ENCODE data around the gene GBGT1.

The GBGT1 gene

DNA sequence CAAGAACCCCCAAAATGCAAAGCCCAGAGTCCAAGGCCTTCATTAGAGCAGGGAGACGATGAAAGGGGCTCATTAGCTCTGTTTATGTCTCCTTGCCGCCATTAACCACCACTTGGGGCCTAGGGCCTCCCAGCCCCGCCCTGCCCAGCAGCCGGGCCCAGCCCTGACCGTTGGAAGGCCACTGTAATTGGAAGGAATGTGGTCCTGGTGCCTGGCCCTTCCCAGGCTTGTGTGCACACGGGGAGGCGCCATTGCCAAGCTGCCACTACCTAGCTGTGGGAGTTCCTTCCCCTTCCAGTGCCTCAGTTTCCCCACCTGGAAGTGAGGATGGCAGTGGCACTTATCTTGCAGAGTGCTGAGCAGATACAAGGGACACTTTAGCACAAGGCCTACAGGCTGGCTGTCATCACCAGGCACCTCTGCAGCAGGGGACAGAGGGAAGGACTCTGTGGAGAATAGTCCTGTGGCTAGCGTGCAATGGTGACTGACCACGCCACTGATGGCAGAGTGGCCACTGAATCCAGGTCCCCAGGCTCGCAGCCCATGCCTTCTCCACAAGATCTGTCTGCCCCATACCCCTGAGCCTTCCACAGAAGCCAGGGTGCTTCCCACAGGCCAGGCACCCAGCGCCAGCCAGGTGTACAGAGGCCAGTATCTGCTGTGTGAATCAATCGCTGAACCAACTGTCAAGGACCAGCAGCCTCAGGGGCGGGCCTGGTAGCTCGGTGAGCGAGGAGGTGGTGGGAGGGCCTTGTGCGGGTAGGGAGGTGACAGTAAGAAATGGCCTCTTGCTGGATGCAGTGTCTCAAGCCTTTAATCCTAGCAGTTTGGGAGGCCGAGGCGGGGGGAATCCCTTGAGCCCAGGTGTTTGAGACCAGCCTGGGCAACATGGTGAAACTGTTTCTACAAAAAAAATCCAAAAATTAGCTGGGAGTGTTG is 20.8 kb downstream of the GBGT1 start:
- no peak for DNase-seq

DNA sequence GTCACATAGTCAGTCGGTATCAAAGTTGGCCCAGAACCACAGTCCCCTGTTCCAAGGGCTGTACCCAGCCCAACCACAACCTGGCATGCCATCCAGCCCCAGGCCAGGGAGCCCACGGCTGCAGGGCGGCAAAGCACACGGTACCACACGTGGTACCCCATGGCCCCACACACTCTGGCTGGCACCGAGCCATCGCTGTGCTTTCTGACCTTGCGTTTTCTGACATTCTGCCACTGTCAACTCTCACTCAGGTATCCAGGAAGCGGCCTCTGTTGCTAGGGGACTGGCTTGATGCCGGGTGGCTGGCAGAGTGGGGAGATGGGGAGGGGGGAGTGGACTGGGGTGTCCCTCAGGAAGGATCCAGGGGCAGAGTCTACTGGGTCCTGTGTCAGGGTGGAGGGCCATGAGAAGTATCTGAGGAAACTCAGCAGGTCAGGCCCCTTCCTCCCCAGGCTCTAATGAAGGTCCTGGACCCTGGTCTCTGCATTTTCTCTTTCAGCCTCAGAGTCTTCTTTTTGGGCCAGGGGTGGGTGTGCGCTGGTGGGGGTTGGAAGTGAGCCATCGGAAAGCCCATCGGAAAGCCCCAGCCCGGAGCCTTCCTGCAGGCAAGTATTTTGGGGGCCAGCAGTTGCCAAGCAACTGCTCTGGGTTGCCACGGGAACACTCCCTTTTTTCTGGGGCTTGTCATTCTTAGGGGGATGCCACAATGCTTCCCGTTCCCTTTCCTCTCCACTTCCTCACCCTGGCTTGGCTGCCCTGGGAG is 21.7 kb downstream of the GBGT1 start:
- no peak for DNase-seq

DNA sequence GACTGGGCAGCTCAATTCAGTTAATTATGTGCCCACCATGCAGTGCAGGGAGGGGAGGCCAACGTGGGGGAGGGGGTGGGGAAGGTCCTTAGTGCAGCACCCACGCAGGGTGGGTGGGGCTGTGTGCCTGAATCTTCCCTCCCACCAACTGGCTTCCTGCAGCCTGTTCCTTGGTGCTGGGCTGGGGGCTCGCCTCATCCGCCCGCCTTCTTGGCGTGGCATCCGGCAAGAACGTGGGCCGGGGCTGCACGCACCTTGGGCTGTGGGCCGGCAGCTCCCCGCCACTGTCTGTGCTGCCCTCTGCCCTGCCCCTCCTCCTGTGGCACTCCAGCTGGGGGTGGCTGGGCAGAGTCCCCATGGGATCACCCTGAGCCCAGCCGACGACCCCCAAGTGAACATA is 23.1 kb downstream of the GBGT1 start:
- no peak for DNase-seq

- DNase-seq = no peak
Measured at GRCh38 chr9:133140174-133140505, 23.6 kb downstream of the GBGT1 start.

DNA sequence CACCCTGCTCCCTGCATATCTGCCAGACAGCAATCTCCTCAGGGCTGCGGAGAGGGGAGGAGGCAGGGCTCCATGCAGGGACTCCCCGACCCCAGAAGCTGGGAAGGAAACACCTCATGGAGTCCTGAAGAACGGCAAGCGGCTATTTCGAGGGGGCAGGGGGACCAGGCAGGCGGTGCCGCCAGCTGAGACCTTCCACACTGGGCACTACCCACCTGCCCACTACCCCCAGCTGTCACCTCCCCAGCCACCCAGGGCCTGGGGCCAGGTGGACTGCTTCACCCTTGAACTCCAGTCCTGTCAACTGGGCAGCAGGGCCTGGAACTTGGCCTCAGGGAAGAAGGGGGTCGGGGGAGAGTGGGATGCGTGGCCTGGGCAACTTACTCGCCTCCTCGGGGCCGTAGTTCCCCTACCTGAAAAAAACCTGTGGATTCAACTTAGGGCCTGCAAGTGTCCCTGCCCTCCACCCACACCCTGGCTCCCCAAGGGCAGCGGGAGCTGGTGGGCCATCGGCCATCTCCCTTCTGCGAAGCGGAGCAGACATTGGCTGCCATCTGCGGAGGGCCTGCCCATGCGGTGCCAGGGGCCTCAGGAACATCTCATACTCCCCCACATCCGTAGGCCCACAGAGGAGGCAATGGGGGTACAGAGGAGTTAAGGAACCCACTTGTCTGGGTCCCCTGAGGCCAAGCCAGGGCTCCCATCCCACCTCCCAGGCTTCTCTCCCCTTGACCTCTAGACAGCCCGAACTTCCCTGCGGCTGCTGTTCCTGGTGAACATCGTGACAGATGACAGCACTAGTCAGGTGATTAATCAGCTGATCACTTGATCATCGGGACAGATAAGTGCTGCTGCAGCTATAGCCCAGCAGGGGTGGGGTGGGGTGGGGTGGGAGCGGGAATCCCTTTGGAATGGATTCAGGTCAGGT is 24.2 kb downstream of the GBGT1 start:
- no peak for DNase-seq

DNA sequence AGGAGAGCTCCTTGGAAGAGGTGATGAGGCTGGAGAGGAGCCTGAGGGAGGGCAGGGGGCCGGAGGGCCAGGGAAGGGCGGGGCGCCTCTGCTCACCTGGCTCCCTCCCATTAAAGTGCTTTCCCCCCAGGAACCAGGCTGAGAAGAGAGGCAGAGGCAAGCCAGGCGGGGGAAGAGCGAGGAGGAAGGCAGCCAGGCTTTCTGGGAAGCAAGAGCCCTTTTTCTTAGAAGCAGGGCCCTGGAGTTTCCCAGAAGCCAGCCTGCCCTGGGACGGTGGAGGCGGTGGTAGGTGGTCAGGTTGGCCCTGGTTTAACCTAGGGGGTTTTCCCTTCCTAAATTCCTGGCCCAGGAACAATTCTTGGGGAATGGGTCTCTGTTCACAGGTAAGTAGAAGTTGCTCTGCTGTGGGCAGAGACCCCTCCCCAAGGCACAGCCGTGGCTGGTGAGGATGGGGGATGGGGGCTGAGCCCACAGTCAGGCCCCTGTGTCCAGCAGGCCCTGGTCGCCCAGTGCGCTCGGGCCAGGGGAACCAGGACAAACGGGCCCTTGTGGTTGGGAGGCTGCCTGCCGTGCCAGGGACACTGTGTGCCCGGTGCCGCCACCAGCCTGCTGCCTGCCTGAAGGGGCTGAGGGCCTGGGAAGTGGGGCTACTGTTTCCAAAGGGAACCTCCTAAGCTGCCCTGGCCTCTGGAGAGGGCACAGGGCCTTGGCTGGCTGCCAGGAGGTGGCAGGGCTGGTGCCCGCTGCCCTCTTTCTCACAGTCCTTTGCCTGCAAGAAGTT is 26.1 kb downstream of the GBGT1 start:
- DNase-seq = no peak

- no peak for DNase-seq
Measured at GRCh38 chr9:133135146-133135745, 28.5 kb downstream of the GBGT1 start.

DNA sequence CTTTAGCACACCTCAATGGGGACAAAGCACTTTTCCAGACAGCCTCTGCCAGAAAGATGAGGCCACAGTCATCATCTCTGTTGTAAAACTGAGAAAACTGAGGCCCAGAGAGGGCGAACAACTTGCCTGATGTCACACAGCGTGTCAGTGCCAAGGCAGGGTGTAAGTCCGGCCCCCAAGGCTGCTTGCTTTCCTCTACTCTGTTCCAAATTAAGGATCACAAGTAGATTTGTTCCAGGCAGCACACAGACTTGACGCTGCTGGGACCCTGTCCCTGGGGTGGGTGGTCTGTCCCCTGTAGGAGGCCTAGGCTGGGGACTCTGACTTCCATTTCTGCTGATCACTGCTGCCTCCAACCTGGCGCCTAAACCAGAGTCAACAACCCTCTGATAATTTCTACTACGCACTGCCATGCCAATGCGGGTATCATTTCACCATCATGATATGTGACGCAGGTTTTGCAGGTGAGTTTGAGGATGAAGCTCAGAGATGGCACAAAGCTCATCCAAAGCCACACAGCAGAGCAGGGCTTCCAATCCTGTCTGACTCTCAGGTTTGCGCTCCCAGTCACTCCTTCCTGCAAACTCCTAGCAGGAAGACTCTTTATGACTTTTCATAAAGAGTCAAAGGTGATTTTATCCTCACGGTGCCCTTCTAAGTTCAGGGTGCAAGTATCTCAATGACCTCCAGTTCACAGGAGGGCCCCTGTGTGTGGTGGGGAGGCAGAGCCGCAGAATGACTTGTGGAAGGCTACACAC is 29.1 kb downstream of the GBGT1 start:
- no peak for DNase-seq

DNA sequence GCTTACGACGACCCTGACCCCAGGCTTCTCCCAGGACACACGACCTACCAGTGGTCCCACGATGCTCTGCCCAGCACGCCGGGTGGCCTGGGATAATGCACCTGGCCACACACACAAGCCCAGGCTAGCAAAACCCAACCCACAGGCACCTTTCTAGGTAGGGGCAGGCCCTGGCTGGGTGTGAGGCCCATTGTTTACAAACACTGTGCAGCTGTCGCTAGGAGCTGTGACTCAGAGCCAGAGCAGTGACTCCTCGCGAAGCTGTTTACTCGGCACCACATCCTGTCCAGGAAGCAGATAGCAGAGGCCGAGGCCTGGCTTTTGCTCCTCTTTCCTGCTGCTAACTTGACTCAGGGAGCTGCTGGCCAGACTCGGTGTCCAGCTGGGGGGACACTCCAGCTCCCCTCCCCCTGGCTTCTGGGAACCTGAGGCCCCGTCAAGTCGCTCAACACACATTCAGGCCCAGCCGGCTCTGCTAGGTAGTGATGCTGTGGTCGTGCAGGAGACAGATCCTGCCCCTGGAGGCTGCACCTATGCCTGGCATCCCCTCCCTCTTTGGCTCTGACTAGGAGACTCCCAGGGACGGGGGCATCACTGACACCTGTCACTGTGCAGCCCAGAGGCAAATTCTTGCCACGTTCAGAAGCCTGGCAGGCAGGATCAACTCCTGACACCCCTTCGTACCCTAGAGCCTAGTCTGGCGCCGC is 29.9 kb downstream of the GBGT1 start:
- no peak for DNase-seq

DNA sequence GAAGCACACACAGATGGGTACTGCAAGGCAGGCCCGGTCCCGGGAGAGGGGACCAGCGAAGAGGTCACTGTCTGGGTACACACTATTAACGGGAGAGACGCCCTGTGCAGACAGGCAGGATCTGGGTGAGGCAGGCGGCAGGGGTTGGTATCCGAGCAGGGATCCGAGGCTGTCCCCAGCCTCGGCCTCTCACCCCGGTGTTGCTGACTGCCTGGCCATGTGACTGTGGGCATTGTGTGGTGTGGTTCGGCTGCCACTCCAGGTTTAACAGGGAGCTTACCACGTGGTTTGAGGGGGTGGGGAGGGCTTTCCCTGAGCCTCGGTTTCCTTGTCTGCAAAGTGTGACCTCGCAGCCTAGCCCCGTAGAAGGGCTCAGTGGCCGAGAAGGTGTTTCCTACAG is 31.5 kb downstream of the GBGT1 start:
- DNase-seq = no peak

- DNase-seq = no peak
Measured at GRCh38 chr9:133131506-133131905, 32.2 kb downstream of the GBGT1 start.

- no peak for DNase-seq
Measured at GRCh38 chr9:133130685-133131244, 32.9 kb downstream of the GBGT1 start.

DNA sequence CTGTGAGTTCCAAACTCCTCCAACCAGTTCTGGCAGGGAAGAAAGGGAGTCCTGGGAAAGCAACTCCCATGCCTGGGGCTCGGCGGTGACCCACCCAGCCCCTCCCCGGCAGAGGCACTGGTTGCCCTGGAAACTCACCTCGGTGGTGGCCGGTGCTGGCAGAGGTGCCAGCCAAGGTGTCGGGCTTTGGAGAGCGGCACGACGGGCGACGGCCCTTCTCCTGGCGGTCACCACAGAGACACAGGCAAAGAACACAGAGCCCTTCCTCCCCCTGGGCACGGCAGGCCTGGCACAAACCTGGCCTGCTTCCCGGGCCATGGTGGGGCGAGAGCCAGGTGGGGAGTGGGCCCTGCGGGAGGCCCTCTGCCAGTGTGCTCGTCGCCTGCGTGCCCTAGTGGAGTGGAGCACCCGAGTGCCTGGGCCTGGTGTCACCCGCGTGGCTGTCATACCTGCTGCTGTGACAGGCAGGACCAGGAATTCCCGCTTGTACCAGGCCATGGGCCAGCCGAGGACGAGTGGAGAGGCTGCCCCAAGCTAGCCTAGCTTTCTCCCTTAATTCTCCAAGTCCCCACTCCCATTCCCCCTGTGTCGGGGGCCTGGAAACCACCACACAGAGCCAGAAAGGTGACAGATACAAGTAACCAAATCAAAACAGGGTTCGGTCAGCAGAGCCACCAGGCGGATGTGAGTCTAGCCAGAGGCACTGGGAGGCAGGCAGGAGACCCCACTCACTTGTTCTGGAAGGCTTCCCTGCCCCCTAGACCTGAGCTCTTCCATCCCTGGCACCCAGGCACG is 34.5 kb downstream of the GBGT1 start:
- no peak for DNase-seq

GRCh38 chr9:133128152-133128551 is 35.6 kb downstream of the GBGT1 start:
- DNase-seq = no peak

DNA sequence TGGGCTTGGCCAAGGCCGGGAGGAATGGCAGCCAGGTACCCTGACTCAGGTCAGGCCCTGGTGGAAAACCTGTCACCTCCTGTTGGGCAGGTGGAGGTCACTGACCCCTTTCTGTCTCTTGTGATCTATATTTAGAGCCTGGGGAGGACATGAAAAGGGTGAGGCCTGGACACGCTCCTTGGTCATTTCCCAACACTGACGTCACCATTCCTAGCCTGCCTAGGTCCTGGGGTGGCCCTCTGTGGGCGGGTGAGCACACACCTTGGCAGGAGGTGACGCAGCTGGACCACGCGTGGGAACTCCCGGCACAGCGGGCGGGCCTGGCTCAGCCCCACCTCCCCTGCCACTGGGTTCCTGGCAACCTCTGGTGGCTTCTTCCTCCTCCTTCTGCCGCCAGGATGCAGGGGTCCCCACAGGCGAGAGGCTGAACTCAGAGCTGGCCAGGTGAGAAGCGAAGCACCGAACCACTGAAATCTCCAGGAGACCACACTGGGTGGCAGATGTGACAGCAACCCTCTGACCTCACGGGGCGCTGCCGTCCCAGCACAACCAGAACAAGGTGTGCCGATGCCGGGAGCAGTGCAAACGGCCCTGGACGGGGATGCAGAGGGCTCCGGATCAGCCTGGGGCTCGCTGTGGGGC is 36.3 kb downstream of the GBGT1 start:
- DNase-seq = no peak

- no peak for DNase-seq
Measured at GRCh38 chr9:133126697-133127339, 36.9 kb downstream of the GBGT1 start.

DNA sequence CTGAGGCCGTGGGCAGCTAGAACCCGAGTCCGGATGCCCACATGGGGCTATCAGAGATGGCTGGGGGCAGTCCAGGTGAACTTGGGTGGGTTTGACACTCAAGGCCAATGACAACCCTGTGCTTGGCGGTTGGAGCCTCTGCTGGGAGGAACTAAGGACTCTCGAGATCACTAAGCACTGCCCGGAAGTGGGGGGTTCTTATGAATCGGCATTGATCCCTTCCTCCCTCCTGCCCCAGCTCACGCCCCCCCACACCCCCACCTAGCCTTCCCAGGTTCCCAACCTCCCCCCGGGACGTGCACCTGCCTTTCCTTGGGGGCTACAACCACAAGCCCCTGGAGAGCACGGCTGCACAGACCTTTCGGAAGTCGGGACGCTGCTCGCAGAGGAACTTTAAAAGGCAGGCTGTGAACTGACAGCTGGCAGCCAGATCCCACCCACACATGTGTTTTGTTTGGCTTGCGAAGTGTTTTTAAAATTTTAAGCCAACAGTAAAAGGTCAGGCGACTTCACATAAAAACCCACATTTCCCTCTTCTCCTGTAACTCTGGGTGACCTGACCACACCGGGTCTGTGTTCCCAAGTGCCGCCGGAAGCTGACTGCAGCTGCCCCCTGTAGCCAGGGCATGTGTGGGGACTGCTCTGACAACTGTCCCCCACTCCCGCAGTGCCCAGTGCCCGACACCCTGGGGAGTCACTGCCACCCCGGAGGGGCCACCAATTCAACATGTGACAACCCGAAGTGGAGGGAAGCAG is 37.6 kb downstream of the GBGT1 start:
- no peak for DNase-seq
